ENCODE results near the gene UBL4A.

The UBL4A gene

GRCh38 chrX:154482786-154483185 lies 3.6 kb downstream of the UBL4A start:
- DNase-seq (ENCODE audit: low read depth in 2 of 2): no peak

- no peak for DNase-seq (ENCODE audit: low read depth in 2 of 2)
Measured at GRCh38 chrX:154481911-154482601, 4.4 kb downstream of the UBL4A start.

DNA sequence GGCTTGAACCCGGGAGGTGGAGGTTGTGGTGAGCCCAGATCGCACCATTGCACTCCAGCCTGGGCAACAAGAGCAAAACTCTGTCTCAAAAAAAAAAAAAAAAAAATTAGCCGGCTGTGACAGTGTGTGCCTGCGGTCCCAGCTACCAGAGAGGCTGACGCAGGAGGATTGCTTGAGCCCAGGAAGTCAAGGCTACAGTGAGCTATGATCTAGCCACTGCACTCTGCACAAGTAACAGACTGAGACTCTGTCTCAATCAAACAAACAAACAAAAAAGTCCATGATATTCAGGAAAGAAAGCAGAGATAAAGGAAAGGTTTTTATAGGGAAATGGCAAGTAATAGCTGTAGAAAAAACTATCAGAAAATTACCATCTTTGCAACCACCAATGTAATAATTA lies 5.2 kb downstream of the UBL4A start:
- DNase-seq (ENCODE audit: low read depth in 2 of 2): no peak

- peak; percentile 81 to 86 for DNase-seq (ENCODE audit: low read depth in 2 of 2)
Measured at GRCh38 chrX:154478728-154479622, 7.4 kb downstream of the UBL4A start, which contains the start of gene LAGE3. Gene LAGE3, minus strand, starts transcription at chrX:154479281. Its CDS starts 366 bp downstream, at chrX:154478915.

DNA sequence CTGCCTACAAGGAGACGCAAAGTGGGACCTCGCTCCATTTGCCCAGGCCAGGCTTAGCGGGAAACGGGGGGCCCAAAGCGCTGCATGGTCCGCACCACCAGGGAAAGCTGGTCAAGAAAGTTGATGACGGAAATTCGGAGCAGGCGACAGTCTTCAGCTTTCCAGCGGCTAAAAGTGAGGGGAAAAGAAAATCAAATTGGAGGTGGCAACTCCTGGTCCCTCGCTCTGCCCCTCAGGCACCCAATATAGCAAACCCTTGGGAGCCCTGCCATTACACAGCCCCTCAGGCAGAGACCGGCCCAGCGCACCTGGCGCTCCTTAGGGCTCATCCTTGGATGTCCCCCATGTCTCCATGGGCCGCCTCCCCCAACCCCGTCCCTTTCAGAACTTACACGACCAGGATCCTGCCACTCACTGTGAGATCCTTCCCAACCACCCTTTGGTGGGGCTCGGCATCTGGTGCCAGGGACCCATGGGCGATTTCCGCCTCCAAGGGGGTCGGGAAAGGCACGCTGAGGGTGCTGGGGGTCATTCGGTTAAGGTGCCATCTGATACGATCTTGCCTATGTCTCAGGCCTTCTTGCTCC lies 8.4 kb downstream of the UBL4A start:
- no peak for DNase-seq (ENCODE audit: low read depth in 2 of 2)

- DNase-seq (ENCODE audit: low read depth in 2 of 2): no peak
Measured at GRCh38 chrX:154476821-154477220, 9.6 kb downstream of the UBL4A start.

DNA sequence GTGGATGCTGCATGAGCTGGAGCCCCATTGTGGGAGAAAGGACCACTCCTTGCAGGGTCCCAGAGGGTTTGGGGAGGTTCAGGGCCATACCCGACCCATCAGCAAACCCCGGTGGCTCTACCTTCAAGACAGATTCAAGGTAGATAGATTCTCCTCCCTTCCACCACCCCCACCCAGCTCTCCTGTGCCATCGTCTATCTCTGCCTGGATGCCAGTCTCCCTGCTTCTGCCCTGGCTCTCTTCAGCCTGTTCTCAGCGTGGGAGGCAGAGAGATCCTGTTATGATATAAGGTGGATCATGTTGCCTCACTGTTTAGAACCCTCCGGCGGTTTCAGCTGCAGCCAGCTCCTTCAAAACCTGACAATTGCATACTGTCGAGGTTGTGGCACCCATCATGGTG lies 12.7 kb downstream of the UBL4A start:
- no peak for DNase-seq (ENCODE audit: low read depth in 2 of 2)

DNA sequence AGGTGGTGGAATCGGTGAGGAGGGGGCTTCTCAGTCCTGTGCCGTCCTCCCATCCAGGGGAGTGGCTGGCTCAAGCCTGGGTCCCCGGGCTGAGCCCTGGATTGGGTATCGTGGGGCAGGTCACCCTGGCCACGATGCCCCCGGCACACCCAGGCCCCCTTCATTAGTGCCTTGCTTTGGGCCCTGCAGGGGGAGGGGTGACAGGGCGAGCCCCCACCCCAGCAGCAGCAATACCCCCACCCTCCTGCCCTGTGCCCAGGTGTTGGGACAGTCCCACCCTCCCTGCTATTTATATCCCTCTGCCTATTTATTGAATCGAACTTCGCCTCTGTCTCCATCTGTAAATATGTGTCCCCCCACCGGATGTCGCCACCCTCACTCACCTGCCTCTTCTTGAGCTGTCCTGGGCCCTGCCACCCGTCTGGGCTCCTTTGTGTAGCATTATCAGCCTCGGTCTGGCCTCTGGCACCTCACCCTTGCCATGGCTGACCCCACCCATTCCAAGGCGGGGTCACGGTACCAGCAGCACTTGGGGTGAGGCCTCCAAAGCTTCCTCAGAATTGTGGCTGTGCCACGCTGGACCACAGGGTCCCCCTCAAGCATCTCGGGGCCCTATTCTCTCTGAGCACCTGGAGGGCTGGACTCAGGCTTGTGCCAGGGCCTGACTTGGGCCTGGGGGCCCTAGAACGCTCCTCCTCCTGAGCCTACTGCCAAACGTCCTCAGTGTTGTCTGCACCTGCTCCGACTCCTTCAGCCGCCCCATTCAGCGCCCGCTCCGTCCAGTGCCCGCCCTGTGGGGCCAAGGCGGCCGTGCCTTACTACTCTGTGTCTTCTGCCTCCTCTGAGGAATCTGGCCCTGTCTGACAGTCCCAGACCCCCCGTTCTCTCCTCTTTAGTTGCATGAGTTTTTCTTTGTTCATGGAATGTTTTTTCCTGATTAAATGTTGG lies 13.5 kb downstream of the UBL4A start:
- no peak for DNase-seq (ENCODE audit: low read depth in 2 of 2)

DNA sequence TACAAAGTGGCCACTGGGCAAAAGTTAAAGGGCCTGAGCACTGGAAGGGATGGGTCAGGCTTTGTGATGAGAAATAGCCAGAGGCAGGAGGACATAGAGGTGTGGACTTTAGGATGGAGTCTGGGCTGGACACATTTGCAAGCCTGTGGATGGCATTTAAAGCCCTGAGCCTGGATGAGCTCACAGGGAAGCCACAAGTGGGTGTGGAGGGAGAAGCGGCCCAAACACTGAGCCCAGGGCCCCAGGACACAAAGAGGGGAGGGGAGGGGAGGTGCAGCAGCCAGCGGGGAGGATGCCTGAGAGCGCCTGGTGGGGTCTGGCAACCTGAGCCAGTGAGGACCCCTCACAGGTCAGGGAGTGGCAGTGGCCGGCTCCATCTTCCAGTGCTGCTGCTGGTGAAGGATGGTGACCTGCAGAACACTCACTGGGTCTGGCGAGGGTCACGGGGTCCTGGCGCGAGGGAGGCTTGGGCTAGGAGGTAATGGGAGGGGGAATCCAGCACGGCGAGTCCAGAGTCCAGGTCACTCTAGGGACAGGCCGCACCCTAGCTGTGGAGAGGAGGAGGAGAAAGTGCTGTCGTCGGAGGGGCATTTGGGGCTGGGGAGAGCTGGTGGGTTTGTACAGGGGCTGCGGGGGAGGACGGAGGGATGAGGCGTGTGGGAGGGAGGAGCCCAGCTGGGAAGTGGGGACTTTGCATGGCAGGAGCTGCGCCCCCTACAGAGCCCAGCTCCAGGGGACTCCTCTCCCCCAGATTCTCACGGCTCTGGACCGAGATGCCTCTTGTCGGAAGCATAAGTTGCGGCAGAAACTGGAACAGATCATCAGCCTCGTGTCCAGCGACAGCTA lies 14.4 kb downstream of the UBL4A start:
- DNase-seq (ENCODE audit: low read depth in 2 of 2): no peak

GRCh38 chrX:154470914-154471568 lies 15.4 kb downstream of the UBL4A start:
- no peak for DNase-seq (ENCODE audit: low read depth in 2 of 2)

DNA sequence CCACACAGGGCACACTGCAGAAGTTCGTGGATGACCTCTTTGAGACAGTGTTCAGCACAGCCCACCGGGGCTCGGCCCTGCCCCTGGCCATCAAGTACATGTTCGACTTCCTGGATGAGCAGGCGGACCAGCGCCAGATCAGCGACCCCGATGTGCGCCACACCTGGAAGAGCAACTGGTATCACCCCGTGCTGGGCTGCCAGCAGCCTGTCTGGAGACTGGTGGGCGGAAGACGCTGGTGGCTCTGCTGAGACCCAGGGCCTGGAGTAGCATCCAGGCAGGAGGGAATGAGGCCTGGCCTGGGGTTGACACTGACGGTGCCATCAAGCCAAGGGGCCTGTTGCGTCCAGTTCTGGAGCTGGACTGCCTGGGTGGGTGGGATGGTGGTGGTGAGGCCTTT lies 16.0 kb downstream of the UBL4A start:
- DNase-seq (ENCODE audit: low read depth in 2 of 2): no peak

DNA sequence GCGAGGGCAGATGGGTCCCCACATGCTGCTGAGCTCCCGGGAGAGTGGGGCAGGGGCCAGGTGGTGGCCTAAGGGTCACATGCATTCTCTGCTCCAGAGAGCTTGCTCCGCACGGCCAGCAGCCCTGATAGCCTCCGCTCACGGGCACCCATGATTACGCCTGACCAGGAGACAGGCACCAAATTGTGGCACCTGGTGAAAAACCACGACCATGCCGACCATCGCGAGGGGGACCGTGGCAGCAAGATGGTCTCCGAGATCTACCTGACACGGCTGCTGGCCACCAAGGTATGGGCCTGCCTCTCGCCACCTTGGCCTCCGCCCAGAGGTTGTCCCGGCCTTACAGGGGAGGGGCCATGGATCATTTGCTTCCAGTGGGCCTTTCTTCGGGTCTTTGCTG lies 16.5 kb downstream of the UBL4A start:
- no peak for DNase-seq (ENCODE audit: low read depth in 2 of 2)

- DNase-seq (ENCODE audit: low read depth in 2 of 2): no peak
Measured at GRCh38 chrX:154469114-154469513, 17.3 kb downstream of the UBL4A start.

DNA sequence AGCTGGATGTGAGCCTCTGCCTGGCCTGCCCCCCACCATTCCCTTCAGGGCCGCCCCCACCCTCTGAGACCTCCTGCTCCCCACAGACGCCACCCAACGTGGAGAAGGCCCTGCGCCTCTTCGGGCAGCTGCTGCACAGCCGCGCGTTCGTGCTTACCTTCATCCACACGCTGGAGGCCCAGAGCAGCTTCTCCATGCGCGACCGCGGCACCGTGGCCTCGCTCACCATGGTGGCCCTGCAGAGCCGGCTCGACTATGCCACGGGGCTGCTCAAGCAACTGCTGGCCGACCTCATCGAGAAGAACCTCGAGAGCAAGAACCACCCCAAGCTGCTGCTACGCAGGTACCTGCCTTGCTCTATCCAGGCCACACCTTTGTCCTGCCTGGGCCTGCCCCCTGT lies 18.2 kb downstream of the UBL4A start:
- no peak for DNase-seq (ENCODE audit: low read depth in 2 of 2)

DNA sequence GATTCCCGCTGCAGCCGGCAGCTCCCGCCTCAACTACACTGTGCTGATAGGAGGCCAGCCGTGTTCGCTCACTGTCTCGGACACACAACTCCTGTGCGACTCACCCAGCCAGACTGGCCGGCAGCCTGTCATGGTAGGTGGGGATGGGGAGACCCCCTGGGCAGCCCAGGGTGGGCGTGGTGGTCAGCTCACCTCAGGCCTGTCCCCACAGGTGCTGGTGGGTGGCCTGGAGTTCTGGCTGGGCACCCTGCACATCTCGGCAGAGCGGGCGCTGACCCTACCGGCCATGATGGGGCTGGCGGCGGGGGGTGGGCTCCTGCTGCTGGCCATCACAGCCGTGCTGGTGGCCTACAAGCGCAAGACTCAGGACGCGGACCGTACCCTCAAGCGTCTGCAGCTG lies 18.9 kb downstream of the UBL4A start:
- no peak for DNase-seq (ENCODE audit: low read depth in 2 of 2)

DNA sequence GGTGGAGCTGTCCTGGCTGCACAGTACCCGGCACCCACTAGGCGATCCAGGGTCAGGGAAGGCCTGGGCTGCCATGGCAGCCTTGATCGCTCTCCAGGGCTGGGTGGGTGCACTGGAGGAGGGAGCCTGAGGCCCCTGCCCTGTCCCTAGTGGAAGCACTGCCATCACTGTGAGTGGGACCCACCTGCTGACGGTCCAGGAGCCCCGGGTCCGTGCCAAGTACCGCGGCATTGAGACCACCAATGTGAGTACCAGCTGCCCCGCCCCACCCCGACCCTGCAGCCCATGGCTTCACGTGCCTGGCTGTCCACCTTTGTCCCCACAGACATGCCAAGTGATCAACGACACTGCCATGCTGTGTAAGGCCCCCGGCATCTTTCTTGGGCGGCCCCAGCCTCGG lies 19.5 kb downstream of the UBL4A start:
- no peak for DNase-seq (ENCODE audit: low read depth in 2 of 2)

- DNase-seq (ENCODE audit: low read depth in 2 of 2): no peak
Measured at GRCh38 chrX:154466036-154466435, 20.4 kb downstream of the UBL4A start.

DNA sequence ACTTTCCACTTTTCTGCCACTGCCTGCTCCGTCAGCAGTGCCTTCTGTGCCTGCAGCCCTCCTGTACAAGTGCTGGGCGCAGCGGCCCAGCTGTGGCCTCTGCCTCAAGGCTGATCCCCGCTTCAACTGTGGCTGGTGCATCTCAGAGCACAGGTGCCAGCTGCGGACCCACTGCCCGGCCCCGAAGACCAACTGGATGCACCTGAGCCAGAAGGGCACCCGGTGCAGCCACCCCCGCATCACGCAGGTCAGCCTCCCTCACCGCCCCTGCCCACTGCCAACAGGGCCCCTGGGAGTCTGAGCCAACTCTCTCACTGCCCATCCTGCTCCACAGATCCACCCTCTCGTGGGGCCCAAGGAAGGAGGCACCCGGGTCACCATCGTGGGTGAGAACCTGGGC lies 20.8 kb downstream of the UBL4A start:
- DNase-seq (ENCODE audit: low read depth in 2 of 2): no peak

DNA sequence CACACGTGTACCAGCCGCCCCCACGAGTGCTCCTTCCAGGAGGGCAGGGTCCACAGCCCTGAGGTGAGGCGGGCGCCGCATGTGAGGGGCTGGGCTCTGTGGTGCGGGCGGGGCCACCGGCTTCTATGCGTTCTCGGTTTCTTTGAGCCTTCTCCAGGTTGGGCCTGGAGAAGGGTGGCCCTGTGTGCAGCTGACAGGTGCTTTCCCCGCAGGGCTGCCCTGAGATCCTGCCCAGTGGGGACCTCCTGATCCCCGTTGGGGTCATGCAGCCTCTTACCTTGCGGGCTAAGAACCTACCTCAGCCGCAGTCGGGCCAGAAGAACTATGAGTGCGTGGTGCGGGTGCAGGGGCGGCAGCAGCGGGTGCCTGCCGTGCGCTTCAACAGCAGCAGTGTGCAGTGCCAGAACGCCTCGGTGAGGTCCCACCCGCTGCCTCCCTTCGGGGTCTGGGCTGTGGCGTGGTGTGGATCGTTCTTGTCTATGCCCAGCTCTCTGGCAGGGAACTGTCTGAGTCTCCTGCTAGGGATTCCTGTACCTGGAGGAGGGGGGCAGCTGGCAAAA lies 21.5 kb downstream of the UBL4A start:
- DNase-seq (ENCODE audit: low read depth in 2 of 2): no peak
